WI38 (cell line): Measurements from ENCODE around the gene DBR1.

Source experiments
- H3K4me3 ChIP-seq: 2 replicates; pipeline ENCODE4 v1.5.1; 2011; ENCODE audit warnings: low read depth, mild to moderate bottlenecking, control low read depth, low read length
- CTCF ChIP-seq: IDR thresholded peaks from 2 replicates; pipeline ENCODE4 v1.5.1; 2012; ENCODE audit warnings: low read depth, mild to moderate bottlenecking, control low read depth, low read length

DBR1 gene

DNA sequence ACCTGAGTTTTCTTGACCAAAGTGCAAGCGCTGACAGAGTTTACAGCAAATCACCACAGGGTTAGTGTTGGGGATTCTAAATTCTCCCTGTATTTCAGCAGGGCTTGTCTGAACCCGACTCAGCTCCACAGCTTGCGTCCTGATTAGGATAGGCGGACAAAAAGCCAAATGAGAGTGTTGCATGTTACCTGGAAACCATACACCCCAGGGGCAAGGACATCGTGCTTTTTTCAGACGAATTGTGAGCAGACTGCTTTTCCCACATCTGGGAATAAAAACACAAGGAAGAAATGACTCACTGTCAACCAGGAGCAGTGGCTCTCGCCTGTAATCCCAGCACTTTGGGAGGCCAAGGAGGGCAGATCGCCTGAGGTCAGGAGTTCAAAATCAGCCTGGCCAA is 62.4 kb downstream of the DBR1 start:
- TF ChIP-seq CTCF, result no peak
- no peak overlapping the region for H3K4me3 ChIP-seq
